GM18505 (cell line): ENCODE results near the gene SERF2.
A peak's percentile ranks its signal among the peaks of the same experiment; 100 is the strongest.

ENCODE experiments used
- ATAC-seq: cut with Tn5 transposase; IDR thresholded peaks from one replicate; pipeline ENCODE4 v1.9.1; 2021; ENCODE audit not compliant: unreplicated experiment
- POLR2A ChIP-seq: IDR thresholded peaks from 4 replicates; pipeline ENCODE4 v1.6.1; 2011; ENCODE audit warnings: borderline replicate concordance; ENCODE audit not compliant: insufficient read depth, insufficient read length; ENCODE audit errors: extremely low read depth

SERF2 gene

DNA sequence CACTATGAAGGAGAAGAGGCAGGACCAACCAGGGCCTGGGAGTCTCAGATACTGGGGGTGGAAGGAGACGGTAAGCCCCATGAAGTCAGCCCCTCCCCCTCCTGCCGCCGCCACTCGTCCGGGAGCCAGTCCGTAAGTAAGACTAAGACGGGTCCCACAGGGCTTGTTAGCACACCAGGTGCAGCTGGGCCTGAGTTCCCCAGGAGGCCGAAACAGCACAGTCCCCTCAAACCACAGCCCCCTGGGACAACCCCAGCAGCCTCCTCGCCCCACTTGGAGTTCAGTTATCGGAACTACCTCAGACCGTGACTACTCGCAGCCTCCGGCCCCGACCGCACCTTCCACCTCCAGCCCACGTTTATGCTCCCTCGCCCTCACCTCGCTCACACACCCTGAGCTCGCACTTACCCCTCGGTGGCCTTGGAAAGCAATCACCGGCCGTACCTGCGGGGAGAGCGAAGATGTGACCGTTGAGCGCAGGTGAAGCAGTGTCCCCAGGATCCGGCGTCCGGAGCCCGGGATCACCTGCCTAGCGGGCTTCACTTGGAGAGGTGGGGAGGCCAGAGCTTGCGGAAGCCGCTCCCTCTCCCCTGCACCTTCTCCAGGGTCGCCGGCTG, 15.9 kb upstream of the SERF2 start:
- TF ChIP-seq POLR2A, result peak; percentile 39
- peak; percentile 44 for ATAC-seq

DNA sequence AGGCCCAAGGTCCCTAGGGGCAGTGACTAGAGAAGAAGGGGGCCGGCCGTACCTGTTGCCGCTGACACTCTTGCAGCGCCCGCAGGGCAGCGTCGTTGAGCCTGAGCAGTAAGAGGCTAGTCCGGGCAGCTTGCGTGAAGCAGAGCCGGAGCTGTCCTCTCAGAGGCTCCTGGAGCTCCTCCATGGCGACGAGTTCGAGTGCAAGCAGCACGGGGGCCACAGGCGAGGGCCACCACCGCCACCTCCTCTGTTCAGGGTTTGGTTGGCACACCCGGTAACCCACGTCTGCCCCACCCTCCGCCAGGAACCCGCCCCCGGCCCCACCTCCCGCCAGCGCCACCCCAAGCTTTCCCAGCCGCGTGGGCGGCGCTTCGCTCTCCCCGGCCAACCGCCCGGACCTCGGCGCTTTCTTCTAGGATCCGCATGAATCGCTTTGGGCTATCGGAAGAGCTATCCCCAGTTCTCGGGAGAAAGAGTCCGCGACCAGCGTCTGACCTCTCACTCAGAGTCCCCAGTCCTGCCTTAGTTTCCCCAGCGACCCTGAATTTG, 15.3 kb upstream of the SERF2 start, which contains the start of gene ELL3:
TSS of gene ELL3 (minus strand) at position 249 of the 549 bp plus-strand sequence. CDS start at position 184, 65 bp downstream.
- peak; percentile 38 for TF ChIP-seq POLR2A
- peak; percentile 44 for ATAC-seq

GRCh38 chr15:43777267-43777914, 14.7 kb upstream of the SERF2 start:
- ATAC-seq, result peak; percentile 56
- TF ChIP-seq POLR2A, result no peak

- no peak for ATAC-seq
- TF ChIP-seq POLR2A, result no peak
Observed at GRCh38 chr15:43779016-43779415, 13.1 kb upstream of the SERF2 start.

DNA sequence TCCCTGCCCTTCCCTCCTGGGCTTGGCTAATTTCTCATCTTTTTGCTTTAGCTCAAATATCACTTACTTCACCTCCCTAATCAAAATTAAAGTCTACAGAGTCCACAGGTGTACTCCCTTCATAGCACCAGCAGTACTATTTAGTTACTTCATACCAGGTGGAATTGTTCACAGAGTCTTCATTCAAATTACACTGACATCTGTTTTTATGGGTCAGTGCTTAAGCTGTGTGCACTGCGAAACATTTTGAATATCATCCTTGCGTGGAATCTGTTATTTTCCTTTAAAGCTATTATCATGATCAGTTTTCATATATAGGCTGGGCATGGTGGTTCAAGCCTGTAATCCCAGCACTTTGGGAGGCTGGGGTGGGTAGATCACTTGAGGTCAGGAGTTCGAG, 2.7 kb upstream of the SERF2 start:
- TF ChIP-seq POLR2A, result no peak
- no peak for ATAC-seq

DNA sequence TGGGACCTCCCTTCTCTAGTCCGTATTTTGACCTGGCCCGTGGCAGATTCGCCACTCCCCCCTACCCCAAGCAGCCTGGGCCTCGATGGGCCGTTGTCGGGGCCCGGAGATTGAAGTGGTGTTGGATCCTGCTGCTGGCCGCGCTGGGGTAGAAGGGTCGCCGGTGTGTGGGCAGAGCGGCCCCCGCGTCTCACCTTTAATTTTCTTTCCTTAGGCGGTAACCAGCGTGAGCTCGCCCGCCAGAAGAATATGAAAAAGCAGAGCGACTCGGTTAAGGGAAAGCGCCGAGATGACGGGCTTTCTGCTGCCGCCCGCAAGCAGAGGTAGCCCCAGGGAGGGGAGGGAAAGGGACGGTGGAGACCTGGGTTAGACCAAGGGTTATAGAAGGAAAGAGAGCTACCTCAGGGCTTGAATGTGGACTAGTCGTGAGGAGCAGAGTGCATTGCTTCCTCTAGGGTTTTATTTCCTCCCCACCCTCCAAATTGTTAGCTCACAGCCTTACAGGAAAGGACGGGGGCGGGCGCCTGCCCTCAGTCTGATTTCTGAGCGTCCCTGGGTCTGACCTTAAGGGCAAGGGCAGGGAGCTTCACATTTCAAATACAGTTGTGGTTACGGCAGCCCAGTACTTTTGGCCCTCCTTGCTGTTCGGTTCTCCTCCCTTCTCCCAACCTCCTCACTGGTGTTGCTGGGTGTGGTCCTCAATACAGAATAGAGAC, 799 bp downstream of the SERF2 start:
- no peak for TF ChIP-seq POLR2A
- no peak for ATAC-seq

DNA sequence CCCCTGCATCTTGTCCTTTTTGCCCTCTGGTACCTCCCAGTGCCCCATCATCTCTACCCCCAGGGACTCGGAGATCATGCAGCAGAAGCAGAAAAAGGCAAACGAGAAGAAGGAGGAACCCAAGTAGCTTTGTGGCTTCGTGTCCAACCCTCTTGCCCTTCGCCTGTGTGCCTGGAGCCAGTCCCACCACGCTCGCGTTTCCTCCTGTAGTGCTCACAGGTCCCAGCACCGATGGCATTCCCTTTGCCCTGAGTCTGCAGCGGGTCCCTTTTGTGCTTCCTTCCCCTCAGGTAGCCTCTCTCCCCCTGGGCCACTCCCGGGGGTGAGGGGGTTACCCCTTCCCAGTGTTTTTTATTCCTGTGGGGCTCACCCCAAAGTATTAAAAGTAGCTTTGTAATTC, 1.5 kb downstream of the SERF2 start:
- no peak for ATAC-seq
- no peak for TF ChIP-seq POLR2A

- TF ChIP-seq POLR2A, result no peak
- no peak for ATAC-seq
Observed at GRCh38 chr15:43794269-43795037, 2.3 kb downstream of the SERF2 start.

GRCh38 chr15:43795197-43795596, 3.1 kb downstream of the SERF2 start:
- TF ChIP-seq POLR2A, result no peak

DNA sequence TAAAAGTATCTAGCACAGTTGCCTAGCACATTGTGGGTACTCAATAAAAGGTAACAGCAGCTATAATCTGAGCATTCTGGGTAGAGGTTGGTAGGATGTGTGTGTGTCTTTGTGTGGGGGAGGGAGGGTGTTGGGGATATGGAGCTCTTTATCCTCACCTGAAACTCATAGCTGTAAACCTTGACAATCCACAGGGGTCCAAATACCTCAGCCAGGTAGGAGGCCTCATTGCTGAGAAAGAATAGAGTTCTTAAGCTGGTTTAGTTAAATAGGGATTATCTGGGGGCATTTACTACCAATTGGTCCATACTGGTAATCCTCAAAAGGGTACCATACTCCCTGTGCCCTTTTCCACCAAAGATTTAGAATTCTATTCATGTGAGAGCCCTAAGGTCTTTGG, 3.9 kb downstream of the SERF2 start:
- TF ChIP-seq POLR2A, result no peak
- no peak for ATAC-seq

More at GRCh38 chr15:43795197-43795596, 3.1 kb downstream of the SERF2 start:
- no peak for ATAC-seq

DNA sequence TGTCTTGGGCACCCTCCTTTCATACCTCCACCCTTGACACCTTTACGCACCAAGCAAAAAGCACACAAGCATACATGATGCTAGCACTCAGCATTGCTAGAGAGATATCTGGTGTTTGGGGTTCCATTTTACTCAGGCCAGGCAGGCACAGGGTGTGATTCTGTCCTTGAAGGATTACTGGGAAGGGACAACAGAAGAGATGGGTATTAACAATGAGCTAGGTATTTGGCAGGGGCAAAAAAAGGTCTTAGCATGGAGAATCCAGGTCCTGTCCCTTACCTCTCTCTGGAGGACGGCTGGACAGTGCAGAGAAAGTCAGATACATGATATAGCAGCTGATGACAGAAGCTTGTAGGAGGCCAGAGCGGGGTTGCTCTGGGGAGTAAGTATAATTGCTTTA, 4.4 kb downstream of the SERF2 start:
- ATAC-seq, result no peak
- TF ChIP-seq POLR2A, result no peak

GRCh38 chr15:43799209-43799944, 7.3 kb downstream of the SERF2 start:
- no peak for ATAC-seq
- no peak for TF ChIP-seq POLR2A

GRCh38 chr15:43799945-43800285, 7.8 kb downstream of the SERF2 start, which contains the start of gene SERINC4:
Gene SERINC4, minus strand, starts transcription at chr15:43800220. Its CDS starts 234 bp downstream, at chr15:43799986.
- ATAC-seq, result no peak
- TF ChIP-seq POLR2A, result no peak
